GM18502 (cell line): ENCODE results near the gene C20orf141.
"Not testable (repeated sequence)": the region's sequence is repeated elsewhere in the genome, so short reads cannot be mapped to it uniquely, and the experiment has no call there.

ENCODE experiments used
- ATAC-seq: cut with Tn5 transposase; IDR thresholded peaks from one replicate; pipeline ENCODE4 v1.9.1; 2021; ENCODE audit warnings: mild to moderate bottlenecking; ENCODE audit not compliant: unreplicated experiment, poor library complexity

C20orf141 gene, protein sequence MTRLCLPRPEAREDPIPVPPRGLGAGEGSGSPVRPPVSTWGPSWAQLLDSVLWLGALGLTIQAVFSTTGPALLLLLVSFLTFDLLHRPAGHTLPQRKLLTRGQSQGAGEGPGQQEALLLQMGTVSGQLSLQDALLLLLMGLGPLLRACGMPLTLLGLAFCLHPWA

DNA sequence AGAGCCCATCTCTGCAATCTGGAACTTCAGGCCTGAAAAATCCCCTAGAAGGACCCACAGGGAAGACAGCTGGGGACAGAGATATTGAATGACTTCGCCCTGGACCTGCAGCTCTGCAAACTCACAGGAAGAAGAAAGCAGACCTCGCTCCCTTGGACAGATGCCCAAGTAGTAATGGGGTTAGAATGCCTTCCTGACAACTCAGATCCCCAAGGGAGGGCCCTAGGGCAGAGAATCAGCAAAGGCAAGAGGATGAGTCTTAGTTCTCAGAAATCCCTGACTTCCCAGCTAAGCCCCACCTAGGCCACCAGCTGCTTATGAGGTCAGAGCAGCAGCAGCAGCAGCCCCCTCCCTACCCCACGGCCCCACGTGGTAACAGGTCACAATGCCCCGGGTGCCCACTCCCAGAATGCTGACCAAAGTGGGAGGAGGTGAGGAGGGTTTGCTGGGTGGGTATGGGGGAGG, at the start of gene C20orf141:
TSS of gene C20orf141 (plus strand) at position 401 of the 465 bp plus-strand sequence. CDS start 198 bp downstream, outside the sequence.
- no peak for ATAC-seq

DNA sequence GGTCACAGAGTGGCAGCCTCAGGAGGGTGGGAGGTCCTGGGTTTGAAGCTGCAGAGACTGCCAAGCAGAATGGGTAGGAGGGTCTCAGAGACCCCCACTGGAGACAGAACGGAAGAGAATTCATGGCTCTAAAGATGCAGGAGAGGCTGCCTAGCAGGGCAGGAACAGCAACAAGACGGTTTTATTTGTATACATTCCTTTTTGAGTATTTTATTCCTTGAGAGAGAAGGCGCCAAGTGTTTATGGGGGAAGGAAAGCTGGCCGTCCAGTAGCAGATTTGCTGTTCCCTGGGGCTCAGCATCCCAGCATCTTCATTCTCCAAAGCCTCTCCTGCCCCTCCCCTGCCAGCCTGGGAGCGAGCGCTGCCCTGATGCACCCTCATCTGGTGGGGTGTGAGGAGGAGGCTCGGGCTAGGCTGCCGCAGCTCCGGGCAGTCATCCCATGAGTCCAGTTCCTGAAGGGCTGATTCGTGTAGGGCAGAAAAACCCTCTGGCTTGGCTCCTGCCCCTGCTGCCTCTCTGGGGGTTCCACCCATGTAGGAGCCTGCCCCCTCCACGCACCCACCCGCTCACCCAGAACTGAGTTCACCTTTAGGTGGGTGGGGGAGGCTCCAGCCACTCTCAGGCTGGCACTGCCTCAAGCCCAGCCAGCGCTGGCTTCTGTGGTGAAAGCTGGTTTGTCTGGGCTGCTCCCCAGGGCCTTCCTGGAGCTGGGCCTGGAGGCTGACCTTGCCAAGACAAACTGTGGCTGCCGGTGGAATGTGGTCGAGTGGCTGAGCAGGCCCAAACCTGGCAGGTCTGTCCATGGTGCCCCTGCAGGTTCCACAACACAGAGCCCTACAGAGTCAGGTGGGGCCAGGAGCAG, 46.8 kb upstream of the C20orf141 start:
- ATAC-seq = no peak

- ATAC-seq = no peak
Observed at GRCh38 chr20:2768632-2769015, 46.2 kb upstream of the C20orf141 start.

DNA sequence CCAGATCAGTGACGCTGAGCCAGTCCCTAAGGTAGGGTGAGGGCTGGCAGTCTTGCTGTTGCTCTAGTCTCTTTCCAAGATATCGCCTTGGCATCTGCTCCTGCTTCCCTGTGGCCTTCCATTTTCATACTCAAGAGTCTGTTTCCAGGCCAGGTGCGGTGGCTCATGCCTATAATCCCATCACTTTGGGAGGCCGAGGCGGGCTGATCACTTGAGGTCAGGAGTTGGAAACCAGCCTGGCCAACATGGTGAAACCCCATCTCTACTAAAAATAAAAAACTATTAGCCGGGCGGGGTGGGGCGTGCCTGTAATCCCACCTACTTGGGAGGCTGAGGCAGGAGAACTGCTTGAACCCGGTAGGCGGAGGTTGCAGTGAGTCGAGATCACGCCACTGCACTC, 44.7 kb upstream of the C20orf141 start:
- ATAC-seq = not testable (repeated sequence)

GRCh38 chr20:2771631-2772080, 43.1 kb upstream of the C20orf141 start:
- no peak for ATAC-seq

DNA sequence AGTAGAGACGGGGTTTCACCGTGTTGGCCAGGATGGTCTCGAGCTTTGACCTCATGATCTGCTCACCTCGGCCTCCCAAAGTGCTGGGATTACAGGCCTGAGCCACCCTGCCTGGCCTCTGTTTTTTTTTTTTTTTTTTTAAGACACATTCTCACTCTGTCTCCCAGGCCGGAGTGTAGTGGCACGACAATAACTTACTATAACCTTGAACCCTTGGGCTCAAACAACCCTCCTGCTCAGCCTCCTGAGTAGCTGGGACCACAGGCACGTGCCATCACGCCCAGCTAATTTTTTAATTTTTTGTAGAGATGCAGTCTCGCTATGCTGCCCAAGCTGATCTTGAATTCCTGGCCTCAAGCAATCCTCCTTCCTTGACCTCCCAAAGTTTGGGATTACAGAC, 41.0 kb upstream of the C20orf141 start:
- ATAC-seq = no peak

GRCh38 chr20:2775139-2775538, 39.6 kb upstream of the C20orf141 start:
- no peak for ATAC-seq

DNA sequence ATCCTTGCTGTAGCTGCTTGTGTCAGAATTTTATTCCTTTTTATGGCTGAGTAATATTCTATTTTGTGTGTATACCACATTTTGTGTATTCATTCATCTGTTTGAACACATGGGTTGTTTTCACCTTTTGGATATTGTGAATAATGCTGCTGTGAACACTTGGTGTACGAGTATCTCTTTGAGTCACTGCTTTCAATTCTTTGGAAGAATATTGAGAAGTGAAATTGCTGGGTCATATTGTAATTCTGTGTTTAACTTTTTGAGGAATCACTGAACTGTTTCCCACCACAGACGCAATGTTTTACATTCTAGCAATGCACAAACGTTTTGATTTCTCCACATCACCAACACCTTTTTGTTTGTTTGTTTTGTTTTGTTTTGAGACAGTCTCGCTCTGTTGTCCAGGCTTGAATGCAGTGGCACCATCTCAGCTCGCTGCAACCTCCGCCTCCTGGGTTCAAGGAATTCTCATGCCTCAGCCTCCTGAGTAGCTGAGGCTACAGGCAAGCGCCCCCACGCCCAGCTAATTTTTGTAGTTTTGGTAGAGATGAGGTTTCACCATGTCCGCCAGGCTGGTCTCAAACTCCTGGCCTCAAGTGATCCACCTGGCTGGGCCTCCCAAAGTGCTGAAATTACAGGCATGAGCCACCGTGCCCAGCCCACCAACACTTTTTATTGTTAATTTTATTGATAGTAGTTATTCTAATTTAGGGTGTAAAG, 36.0 kb upstream of the C20orf141 start:
- no peak for ATAC-seq

DNA sequence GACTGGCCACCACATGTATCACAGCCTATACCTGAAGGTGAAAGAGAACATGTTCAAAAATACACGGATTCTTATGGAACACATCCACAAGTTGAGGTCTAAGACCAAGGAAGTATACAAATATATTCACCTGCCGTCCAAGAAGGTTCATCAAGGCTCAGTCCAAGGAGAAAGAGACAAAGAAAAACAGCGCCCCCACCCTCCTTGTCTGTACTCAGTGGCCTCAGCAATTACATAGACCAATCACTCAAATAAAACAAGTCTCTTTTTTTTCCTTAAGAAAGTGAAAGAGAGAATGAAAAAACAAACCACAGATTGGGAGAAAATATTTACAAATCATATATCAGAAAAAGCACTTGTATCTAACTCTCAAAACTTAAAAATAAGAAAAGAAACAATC, 33.8 kb upstream of the C20orf141 start:
- ATAC-seq = no peak

DNA sequence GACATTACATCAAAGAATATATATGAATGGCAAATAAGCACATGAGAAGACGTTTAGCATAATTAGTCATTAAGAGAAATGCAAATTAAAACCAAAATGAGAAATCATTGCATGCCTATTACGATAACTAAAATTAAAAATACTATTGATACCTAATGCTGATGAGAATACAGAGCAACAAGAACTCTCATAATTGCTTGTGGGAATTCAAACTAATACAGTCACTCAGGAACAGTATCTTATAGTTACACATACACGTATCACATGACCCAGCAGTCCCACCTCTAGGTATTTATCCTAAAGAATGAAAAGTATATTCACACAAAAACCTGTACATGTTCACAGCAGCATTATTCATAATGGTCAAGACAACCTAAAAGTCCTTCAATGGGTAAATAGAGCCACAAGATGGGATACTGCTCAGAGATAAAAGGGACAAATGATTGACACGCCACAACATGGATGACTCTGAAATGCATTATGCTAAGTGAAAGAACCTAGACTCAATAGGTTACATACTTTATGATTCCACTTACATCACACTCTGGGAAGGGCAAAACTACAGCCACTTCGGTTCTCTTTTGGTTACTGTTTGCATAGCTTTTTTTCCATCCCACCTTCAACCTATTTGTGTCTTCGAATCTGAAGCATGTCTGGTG, 30.8 kb upstream of the C20orf141 start:
- no peak for ATAC-seq

DNA sequence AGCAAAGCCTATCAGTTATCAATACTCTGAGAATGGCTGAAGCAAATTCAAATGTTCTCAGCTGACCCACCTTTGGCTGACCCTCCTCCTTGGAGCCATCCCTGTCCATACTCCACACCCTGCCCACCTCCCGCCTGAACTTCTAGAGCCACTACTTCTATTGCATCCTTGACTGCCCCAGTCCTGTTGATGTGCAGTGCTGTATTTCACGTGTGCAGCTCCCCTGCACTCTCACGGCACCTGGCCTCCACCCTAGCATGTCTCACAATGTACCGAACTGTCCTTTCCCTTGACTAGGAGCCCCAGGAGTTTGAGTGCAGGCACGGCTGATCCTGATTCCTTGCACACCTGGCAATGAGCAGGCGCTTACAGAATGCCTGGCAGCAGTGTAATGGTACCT, 21.3 kb upstream of the C20orf141 start:
- ATAC-seq = no peak

GRCh38 chr20:2794202-2794748, 20.5 kb upstream of the C20orf141 start:
- ATAC-seq = no peak

- no peak for ATAC-seq
Observed at GRCh38 chr20:2794866-2795447, 19.8 kb upstream of the C20orf141 start.

DNA sequence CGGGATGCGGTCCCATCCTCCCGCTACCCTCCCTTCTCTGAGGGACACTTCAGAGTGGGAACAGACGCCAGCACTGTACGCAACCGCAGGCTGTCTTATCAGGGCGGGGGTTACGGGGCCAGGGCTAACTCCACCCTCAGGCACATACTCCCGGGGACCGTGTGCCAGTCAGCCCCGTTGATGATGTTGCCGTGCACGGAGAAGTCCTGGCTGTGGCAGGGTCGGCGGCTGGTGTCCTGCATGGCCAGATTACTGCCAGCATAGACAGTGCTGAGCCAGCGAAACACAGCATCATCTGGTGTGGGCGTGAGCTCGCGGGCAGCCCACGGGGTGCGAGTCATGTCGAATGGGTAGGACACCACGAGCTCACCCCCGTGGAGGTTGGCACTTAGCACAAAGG, 19.3 kb upstream of the C20orf141 start:
- no peak for ATAC-seq

DNA sequence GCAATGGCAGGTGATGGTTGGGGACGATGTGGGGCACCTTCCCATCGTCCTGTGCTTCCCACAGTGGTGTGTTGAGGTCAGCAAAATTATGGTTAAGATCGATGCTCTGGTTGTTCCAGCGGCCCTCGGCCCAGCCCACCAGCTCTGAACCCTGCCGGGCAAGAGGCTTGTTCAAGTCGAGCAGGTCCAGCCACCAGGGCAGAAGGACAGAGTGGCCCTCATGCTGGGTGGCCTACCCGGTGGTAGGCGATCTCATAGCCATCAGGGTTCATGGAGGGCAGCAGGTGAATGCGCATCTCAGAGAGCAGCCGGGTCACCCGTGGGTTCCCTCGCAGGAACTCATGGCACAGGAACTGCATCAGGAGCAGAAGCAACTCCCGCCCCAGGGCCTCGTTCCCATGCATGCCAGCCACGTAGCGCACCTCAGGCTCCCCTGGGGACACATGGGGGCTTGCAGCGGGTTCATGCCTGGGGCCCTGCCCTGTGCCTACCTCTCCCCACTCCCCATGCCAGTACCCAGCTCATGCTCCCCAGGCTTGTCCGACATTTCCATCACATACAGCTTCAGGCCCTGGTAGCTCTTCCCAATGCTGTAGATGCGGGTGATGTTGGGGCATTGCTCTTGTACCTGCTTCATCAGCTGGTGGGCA, 18.7 kb upstream of the C20orf141 start:
- no peak for ATAC-seq

GRCh38 chr20:2797136-2797983, 17.4 kb upstream of the C20orf141 start:
- no peak for ATAC-seq

DNA sequence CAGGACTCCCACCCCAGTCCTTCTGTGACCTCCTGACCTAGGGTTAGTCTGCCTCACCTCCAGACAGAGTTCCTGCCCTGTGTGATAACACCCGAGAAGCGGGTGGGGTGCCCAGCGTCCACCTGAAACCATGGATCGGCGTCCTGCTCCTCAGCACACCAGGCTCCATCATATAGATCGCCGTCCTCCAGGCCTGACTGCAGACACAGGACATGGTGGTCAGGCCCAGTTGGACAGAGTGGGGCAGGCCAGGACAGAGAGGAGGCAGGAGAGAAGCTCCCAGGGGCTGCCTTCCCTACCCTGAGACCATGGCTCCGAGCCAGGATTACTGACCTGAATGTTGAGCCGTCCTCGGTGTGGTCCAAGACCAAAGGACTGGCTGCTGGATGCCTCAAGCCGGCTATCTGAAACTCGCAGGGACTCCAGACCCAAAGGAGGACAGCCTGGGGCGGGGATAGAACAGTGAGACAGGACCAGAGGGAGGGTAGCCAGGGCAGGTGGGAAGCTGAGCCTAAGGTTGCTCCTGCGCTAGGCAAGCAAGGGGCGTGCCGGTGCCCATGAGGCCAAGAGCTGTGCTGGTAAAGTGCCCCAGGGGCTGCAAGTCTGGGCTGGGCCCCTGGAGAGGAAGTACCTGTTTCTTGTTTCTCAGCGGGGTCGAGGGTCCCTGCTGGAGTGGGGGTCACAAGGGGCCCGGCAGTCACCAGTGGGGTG, 16.5 kb upstream of the C20orf141 start:
- no peak for ATAC-seq

GRCh38 chr20:2798814-2799213, 16.0 kb upstream of the C20orf141 start:
- ATAC-seq = no peak
